Fibroblast of villous mesenchyme (primary cell): ENCODE measurements around the gene FBXL2. TPM values are rescaled to one million over a fixed set of nuclear protein-coding genes. Genes with fewer than 3 reads are reported as not detected.
A peak's percentile ranks its signal among the peaks of the same experiment; 100 is the strongest.

Source experiments
- DNase-seq: peaks from one replicate; pipeline ENCODE4 v3.0.0-alpha.2; 2010; ENCODE audit warnings: low read depth
- H3K4me3 ChIP-seq: 2 replicates; pipeline ENCODE4 v1.5.1; 2011; ENCODE audit warnings: low read depth, mild to moderate bottlenecking, low read length
- CTCF ChIP-seq: IDR thresholded peaks from 2 replicates; pipeline ENCODE4 v1.5.1; 2012; ENCODE audit warnings: low read depth, mild to moderate bottlenecking, low read length; ENCODE audit not compliant: insufficient read depth
- total RNA-seq: library from RNA; depleted of rRNA; stranded (reverse); fragments of >200 nt; gene quantifications from 2 replicates; pipeline ENCODE4 v1.2.3, GENCODE V29; 2012

FBXL2 gene
- total RNA-seq, 1 donor, result 16.8 TPM

GRCh38 chr3:33377489-33377888 is 100.2 kb downstream of the FBXL2 start:
- no peak overlapping the region for H3K4me3 ChIP-seq
- TF ChIP-seq CTCF, result no peak
- no peak for DNase-seq

- DNase-seq, result peak; percentile 23
- H3K4me3 ChIP-seq, result no peak overlapping the region
- no peak for TF ChIP-seq CTCF
Observed at GRCh38 chr3:33377931-33378330, 100.7 kb downstream of the FBXL2 start.

- TF ChIP-seq CTCF, result no peak
- no peak for DNase-seq
- H3K4me3 ChIP-seq, result no peak overlapping the region
Observed at GRCh38 chr3:33380653-33381052, 103.4 kb downstream of the FBXL2 start.

- H3K4me3 ChIP-seq, result no peak overlapping the region
- no peak for TF ChIP-seq CTCF
- DNase-seq, result no peak
Observed at GRCh38 chr3:33383951-33384350, 106.7 kb downstream of the FBXL2 start.

- no peak for TF ChIP-seq CTCF
- no peak for DNase-seq
- H3K4me3 ChIP-seq, result no peak overlapping the region
Observed at GRCh38 chr3:33385423-33385822, 108.2 kb downstream of the FBXL2 start.

- no peak for TF ChIP-seq CTCF
- no peak for DNase-seq
- H3K4me3 ChIP-seq, result no peak overlapping the region
Observed at GRCh38 chr3:33386631-33387030, 109.4 kb downstream of the FBXL2 start.

- DNase-seq, result peak; percentile 19
- H3K4me3 ChIP-seq, result no peak overlapping the region
- TF ChIP-seq CTCF, result no peak
Observed at GRCh38 chr3:33388374-33389100, 111.3 kb downstream of the FBXL2 start.
